ENCODE data around the gene CPD. TPM values are rescaled to one million over a fixed set of nuclear protein-coding genes. Genes with fewer than 3 reads are reported as not detected.

CPD gene
- polyA plus RNA-seq, 2 of the 4 experiments (the other 2 are of a cell fraction): 22.4 to 83.3 TPM

DNA sequence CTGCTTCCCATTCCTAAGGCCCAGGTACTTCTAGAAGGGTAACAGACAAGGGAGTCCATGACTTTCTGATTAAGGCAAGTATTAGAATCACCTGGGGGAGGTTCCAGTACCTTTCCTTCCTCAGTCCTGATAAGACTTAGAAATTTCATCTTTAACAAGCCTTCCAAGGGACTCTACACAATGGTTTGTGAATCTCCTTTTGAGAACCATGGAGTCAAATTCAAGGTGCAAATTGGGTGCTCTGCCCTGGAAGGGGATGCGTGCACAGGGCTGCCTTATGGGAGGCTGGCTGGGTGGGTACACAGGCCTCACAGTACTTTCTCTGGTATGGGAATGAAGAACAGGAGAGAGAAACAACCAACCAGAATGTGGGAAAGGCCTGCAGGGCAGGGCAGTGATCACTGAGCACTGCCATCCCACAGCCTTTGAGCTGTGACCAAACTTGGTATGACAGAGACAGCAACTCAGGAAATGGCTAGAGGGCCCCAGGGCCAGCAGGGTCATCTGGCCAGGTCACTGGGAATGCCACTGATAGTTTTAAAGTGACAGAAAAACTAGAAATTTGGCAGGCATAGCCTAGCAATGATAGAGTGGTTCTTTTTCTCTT is 41.2 kb upstream of the CPD start:
- peak overlapping the region in 1 of 2 experiments; percentile 3; a peak in 1 of 6 replicates for H3K27ac ChIP-seq
- H3K9me3 ChIP-seq: no peaks in the 10 kb centered on the region
- H3K4me1 ChIP-seq: peaks cover 29% of the 10 kb centered on the region
- ATAC-seq (no peak), DNase-seq (ENCODE audit: low read depth in 1 of 2, low spot score in 1 of 2) (no peak), FAIRE-seq (no peak)
- H3K4me2 ChIP-seq: 0 out of 3 replicates have a peak overlapping the region, but pooled peaks have one; percentile 1
- ChIA-PET CTCF (interaction anchor here (0.7 to 7.2 kb wide), 55 partner anchors 9 to 698 kb away, joined by 3 to 98 read pairs (median 5); partner anchors contain the start of genes BLMH and GOSR1), POLR2A (interaction anchor here (0.6 kb wide), 1 partner anchor 252 kb away, joined by 3 read pairs; no protein-coding TSS in a partner anchor)
- 89% methylated on average over 1 of the region's 1 CpG for WGBS (ENCODE audit: missing lambda C conversion rate)
- TF ChIP-seq CHD2 (IDR thresholded peaks at IDR 0.05; ENCODE audit: low read length, partially characterized antibody) (no peak), NPAS2 (CRISPR knock-in tag; IDR thresholded peaks at IDR 0.05; ENCODE audit: borderline replicate concordance) (0 out of 2 replicates have a peak, but pooled peaks have one; percentile 21)
- no peak overlapping the region for H3K4me3 ChIP-seq

DNA sequence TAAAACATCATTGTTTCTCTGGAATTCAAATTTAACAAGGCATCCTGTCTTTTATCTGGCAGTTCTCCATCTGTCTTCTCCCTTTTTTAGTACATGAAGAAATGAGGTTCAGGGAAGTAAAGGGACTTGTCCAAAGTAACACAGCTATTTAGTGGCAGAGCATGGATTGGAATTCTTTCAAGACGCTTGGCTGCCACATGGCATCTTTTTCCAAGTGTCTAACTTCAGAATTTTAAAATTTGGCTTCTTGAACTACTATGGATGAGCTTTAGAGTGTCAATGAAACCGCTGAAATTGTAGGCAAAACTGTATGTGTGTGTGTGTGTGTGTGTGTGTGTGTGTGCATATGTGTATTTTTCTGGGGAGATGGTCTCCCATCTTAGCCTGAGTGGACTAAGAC is 39.6 kb upstream of the CPD start:
- WGBS (ENCODE audit: missing lambda C conversion rate): 50% methylated on average over 2 of the region's 2 CpGs
- no peak for FAIRE-seq

DNA sequence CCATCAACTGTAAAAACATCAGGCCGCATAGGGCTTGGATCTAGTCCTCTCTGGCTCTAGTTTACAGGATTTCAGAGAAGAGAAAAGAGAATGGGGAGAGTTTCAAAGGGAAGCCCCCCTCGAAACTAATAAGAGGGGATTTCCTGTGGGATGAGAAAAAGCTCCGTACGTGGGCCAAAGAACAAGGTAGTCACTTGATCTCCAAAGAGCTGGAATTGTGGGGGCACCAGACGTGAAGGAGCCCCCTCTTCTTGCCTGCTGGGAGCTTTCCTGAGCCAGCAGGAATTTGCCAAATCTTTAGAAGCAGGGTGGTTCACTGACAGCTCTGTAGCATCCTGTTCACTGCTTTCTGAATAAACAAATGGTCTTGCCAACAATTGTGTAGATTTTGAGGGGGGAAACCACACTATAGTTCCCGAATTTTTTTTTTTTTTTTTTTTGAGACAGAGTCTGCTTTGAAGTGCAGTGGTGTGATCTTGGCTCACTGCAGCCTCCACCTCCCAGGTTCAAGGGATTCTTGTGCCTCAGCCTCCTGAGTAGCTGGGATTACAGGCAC is 37.8 kb upstream of the CPD start:
- FAIRE-seq: no peak
- 46% methylated on average over 6 of the region's 6 CpGs for WGBS (ENCODE audit: missing lambda C conversion rate)

More for the DNA sequence above, 39.6 kb upstream of the CPD start:
- DNase-seq (ENCODE audit: low read depth in 1 of 2, low spot score in 1 of 2) (no peak), ATAC-seq (no peak)
- Histone ChIP-seq H3K4me1 (peaks cover 23% of the 10 kb centered on the region), H3K27ac (no peak overlapping the region), H3K9me3 (no peaks in the 10 kb centered on the region), H3K4me2 (no peak overlapping the region), H3K4me3 (no peak overlapping the region)
- CTCF ChIA-PET: interaction anchor here (0.5 to 7.2 kb wide), 29 partner anchors 9 to 425 kb away, joined by 3 to 98 read pairs (median 7); partner anchors contain the start of gene GOSR1
- POLR2A ChIA-PET: interaction anchor here (0.6 kb wide), 1 partner anchor 234 kb away, joined by 3 read pairs; no protein-coding TSS in a partner anchor
- TF ChIP-seq CHD2 (IDR thresholded peaks at IDR 0.05; ENCODE audit: low read length, partially characterized antibody) (no peak), RFX5 (IDR thresholded peaks at IDR 0.05) (no peak), TFCP2L1 (CRISPR knock-in tag; IDR thresholded peaks at IDR 0.05) (no peak), CBX2 (IDR thresholded peaks at IDR 0.05; ENCODE audit: borderline replicate concordance, low read depth) (no peak), RNF2 (IDR thresholded peaks at IDR 0.05; ENCODE audit: borderline replicate concordance, low read depth) (no peak), POLR2AphosphoS2 (conservative IDR thresholded peaks at IDR 0.05; ENCODE audit: low read length) (no peak), NFE2L2 (conservative IDR thresholded peaks at IDR 0.05; ENCODE audit: low read length) (no peak), POLR2A (IDR thresholded peaks at IDR 0.05; ENCODE audit: low read length) (no peak), HOXA7 (CRISPR knock-in tag; IDR thresholded peaks at IDR 0.05) (no peak), CBX8 (IDR thresholded peaks at IDR 0.05) (no peak), MAZ (IDR thresholded peaks at IDR 0.05; ENCODE audit: borderline replicate concordance, low read depth, low read length) (no peak), FOXS1 (CRISPR knock-in tag; IDR thresholded peaks at IDR 0.05) (no peak), ZNF302 (CRISPR knock-in tag; IDR thresholded peaks at IDR 0.05) (no peak)
- TF ChIP-seq, protein P1, sequence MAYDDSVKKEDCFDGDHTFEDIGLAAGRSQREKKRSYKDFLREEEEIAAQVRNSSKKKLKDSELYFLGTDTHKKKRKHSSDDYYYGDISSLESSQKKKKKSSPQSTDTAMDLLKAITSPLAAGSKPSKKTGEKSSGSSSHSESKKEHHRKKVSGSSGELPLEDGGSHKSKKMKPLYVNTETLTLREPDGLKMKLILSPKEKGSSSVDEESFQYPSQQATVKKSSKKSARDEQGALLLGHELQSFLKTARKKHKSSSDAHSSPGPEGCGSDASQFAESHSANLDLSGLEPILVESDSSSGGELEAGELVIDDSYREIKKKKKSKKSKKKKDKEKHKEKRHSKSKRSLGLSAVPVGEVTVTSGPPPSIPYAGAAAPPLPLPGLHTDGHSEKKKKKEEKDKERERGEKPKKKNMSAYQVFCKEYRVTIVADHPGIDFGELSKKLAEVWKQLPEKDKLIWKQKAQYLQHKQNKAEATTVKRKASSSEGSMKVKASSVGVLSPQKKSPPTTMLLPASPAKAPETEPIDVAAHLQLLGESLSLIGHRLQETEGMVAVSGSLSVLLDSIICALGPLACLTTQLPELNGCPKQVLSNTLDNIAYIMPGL (CRISPR knock-in tag; IDR thresholded peaks at IDR 0.05; ENCODE audit: borderline replicate concordance): no peak
- TF ChIP-seq, protein P2, sequence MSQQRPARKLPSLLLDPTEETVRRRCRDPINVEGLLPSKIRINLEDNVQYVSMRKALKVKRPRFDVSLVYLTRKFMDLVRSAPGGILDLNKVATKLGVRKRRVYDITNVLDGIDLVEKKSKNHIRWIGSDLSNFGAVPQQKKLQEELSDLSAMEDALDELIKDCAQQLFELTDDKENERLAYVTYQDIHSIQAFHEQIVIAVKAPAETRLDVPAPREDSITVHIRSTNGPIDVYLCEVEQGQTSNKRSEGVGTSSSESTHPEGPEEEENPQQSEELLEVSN (IDR thresholded peaks at IDR 0.05; ENCODE audit: borderline replicate concordance, low read depth): no peak

More for the DNA sequence above, 37.8 kb upstream of the CPD start:
- no peak for TF ChIP-seq FOXS1 (CRISPR knock-in tag; IDR thresholded peaks at IDR 0.05)
- TF ChIP-seq BHLHE40 (IDR thresholded peaks at IDR 0.05; ENCODE audit: low read depth, low read length): no peak
- TF ChIP-seq EHMT2 (IDR thresholded peaks at IDR 0.05; ENCODE audit: low read depth): no peak
- TF ChIP-seq TP53 (CRISPR knock-in tag; IDR thresholded peaks at IDR 0.05): no peak
- TF ChIP-seq MAZ (IDR thresholded peaks at IDR 0.05; ENCODE audit: borderline replicate concordance, low read depth, low read length): no peak
- no peak for TF ChIP-seq HOXB13 (CRISPR knock-in tag; IDR thresholded peaks at IDR 0.05; ENCODE audit: low read depth)
- no peak for TF ChIP-seq PHF8 (IDR thresholded peaks at IDR 0.05; ENCODE audit: borderline replicate concordance, low read depth)
- no peak for TF ChIP-seq RFX5 (IDR thresholded peaks at IDR 0.05)
- TF ChIP-seq NFE2L2 (conservative IDR thresholded peaks at IDR 0.05; ENCODE audit: low read length): no peak
- TF ChIP-seq SREBF2 (IDR thresholded peaks at IDR 0.05): no peak
- TF ChIP-seq, protein P1 (CRISPR knock-in tag; IDR thresholded peaks at IDR 0.05; ENCODE audit: borderline replicate concordance): no peak
- TF ChIP-seq RAD21 (conservative IDR thresholded peaks at IDR 0.05 in 1 of 2, IDR thresholded peaks at IDR 0.05 in 1 of 2): no peak
- TF ChIP-seq, protein P3, sequence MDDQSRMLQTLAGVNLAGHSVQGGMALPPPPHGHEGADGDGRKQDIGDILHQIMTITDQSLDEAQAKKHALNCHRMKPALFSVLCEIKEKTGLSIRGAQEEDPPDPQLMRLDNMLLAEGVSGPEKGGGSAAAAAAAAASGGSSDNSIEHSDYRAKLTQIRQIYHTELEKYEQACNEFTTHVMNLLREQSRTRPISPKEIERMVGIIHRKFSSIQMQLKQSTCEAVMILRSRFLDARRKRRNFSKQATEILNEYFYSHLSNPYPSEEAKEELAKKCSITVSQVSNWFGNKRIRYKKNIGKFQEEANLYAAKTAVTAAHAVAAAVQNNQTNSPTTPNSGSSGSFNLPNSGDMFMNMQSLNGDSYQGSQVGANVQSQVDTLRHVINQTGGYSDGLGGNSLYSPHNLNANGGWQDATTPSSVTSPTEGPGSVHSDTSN (IDR thresholded peaks at IDR 0.05): no peak
- Histone ChIP-seq H3K4me1 (peaks cover 41% of the 10 kb centered on the region), H3K4me3 (no peak overlapping the region), H3K27ac (peak overlapping the region; percentile 64 to 69), H3K9me3 (no peaks in the 10 kb centered on the region), H3K4me2 (peak overlapping the region; percentile 61)
- POLR2A ChIA-PET: interaction anchor here (1.1 kb wide), 1 partner anchor 260 kb away, joined by 4 read pairs; no protein-coding TSS in a partner anchor
- CTCF ChIA-PET: interaction anchor here (0.6 to 7.2 kb wide), 46 partner anchors 8 to 1184 kb away, joined by 3 to 98 read pairs (median 6); partner anchors contain the start of genes CPD and GOSR1
- DNase-seq (ENCODE audit: low read depth in 1 of 2, low spot score in 1 of 2) (no peak), ATAC-seq (no peak)
